Activated gamma-delta T cell treated with anti-CD3 and anti-CD28 coated beads, Interleukin-2, amount 50 U/mL, for 16 hours (primary cell): ENCODE data around the gene CFD.
A peak's percentile ranks its signal among the peaks of the same experiment; 100 is the strongest.
"Not testable (repeated sequence)": the region's sequence is repeated elsewhere in the genome, so short reads cannot be mapped to it uniquely, and the experiment has no call there.

Source experiments
- DNase-seq: peaks from one replicate; pipeline ENCODE4 v3.0.0-alpha.2; 2020; ENCODE audit warnings: low read depth

Gene CFD

DNA sequence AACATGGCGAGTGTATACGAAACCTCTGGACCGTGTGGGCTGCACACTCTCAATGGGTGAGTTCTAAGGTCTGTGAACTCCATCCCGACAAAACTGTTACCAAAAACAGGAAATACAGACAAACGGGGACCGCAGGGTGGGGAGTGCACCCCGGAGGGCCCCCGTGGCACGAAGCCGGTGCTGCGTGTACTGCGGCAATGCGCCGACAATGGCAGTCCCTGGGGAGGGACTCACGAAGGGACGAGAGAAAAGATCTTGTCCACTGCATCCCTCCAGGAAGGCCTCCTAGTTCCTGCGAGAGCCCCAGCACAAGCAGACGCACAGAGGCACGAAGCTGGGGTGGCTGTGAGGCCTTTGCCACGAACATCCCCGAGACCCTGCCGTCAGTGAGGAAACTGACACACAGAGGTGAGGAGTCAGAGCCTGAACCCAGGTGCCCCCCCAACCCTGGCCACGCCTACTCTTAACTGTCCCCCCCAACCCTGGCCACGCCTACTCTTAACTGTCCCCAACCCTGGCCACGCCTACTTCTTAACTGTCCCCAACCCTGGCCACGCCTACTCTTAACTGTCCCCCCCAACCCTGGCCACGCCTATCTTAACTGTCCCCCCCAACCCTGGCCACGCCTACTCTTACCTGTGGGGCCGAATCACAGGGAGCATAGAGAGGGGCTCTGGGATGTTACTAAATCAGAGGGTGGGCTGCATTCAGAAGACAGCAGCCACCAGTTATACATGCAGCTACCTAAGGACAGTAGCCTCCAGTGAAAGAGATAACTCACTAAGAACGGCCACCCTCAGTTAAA, 29.3 kb downstream of the CFD start:
- DNase-seq = no peak

DNA sequence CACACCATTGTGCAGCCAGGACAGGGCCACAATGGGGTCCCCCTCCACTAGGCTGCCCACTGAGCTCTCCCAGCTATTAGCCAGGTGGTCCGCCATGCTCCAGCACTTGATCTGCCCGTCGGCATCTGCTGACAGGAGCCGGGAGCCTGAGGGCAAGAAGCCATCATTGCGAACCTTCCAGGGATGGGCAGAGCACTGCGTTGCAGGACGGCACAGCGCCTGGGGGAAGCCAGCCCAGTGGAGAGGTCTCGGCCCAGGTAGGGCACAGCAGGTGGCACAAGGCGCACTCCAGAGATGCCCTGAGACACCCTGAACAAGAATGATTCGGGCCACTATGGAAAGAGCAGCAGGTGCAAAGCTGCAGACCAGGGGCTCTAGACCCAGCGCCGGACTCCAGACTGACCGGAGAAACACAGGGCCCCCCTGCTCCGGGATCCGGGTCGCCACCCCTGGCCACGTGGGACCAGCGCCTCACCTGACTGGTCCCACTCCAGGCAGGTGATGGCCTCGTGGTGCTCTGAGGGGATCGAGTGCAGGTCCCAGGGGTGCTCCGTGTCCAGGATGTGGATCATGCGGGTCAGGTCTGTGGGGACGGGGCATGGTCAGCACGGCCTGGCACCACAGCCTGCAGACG, 30.3 kb downstream of the CFD start:
- DNase-seq = no peak

DNA sequence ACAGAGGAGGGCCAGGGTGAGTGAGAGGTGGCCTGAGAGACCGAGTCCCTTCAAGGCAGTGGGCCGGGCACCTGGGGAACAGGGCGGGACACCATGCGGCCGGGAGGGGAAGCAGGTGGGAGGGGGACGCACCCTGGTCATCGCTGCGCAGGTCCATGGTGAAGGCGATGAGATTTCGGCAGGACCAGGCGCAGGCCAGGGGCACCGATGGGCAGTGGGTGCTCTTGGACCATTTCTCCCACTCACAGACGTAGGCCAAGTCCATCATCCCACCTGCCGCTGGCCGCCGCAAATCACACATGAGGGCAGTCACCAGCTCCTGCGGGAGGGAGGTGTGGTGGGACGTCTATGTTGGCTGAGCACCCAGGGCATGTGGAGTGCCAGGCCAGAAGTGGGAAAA, 31.4 kb downstream of the CFD start:
- DNase-seq = no peak

DNA sequence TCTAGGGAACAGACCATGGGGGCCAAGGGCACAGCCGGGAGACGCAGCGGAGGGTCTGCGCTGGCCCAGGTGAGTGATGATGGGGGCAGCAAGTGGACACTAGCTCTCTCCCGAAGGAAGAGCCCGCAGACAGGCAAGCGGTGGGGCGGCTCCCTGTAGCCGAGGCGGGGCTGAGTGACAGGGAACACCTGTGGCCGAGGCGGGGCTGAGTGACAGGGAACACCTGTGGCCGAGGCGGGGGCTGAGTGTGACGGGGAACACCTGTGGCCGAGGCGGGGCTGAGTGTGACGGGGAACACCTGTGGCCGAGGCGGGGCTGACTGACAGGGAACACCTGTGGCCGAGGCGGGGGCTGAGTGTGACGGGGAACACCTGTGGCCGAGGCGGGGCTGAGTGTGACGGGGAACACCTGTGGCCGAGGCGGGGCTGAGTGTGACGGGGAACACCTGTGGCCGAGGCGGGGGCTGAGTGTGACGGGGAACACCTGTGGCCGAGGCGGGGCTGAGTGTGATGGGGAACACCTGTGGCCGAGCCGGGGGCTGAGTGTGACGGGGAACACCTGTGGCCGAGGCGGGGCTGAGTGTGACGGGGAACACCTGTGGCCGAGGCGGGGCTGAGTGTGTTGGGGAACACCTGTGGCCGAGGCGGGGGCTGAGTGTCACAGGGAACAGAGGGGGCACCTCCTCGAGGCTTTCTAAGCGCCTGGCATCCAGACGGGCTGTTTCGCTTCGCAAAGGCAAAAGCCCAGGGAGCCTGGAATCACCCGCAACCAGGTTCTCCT, 32.1 kb downstream of the CFD start:
- DNase-seq = not testable (repeated sequence)

DNA sequence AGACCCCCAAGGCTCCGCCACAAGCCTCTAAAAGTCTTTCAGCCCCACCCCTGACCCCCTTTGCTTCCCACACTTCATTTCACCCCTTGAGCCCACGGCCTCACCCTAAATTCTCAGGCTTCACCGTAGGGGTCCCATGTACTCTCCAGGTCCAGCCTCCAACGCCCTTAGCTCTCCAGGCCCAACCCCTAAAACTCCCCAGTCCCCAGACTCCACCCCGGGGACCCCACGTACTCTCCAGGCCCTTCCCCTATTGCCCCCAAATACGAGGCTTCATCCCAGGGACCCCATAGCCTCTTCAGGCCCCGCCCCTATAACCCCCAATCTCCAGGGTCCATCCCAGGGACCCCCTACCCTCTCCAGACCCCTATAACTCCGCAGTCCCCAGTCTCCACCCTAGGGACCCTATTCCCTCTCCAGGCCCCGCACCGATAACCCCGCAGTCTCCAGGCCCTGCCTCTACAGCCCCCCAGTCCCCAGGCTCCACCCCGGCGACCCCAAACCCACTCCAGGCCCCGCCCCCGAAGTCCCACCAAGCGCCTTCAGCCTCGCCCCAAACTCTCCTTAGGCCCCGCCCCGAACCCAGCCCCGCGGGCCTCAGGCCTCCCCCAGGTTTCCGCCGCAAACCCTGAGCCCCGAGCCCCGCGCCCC, 32.9 kb downstream of the CFD start:
- no peak for DNase-seq

DNA sequence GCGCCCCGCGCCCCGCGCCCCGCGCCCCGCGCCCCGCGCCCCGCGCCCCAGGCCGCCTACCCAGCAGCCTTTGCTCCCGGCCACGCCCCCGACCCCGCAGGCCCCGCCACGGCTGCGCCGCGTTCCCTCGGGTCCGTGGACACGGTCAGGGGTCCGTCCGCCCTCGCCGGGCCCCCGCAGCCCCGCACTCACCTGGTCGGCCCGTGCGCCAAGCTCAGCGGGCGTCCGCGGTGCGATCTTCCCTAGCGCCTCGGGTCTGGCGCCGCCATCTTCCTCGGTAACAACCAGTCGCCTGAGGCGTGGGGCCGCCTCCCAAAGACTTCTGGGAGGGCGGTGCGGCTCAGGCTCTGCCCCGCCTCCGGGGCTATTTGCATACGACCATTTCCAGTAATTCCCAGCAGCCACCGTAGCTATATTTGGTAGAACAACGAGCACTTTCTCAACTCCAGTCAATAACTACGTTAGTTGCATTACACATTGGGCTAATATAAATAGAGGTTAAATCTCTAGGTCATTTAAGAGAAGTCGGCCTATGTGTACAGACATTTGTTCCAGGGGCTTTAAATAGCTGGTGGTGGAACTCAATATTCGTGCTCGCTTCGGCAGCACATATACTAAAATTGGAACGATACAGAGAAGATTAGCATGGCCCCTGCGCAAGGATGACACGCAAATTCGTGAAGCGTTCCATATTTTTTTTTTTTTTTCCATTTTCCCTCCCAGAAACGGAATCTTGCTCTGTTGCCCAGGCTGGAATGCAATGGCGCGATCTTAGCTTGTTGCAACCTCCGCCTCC, 33.6 kb downstream of the CFD start, which contains the start of the genes MED16 and RNU6-9:
TSS of gene MED16 (minus strand) at position 294 of the 796 bp plus-strand sequence. CDS start 2,056 bp downstream, outside the sequence.
TSS of gene RNU6-9 (plus strand) at position 591 of the 796 bp plus-strand sequence.
- peak; percentile 81 for DNase-seq

DNA sequence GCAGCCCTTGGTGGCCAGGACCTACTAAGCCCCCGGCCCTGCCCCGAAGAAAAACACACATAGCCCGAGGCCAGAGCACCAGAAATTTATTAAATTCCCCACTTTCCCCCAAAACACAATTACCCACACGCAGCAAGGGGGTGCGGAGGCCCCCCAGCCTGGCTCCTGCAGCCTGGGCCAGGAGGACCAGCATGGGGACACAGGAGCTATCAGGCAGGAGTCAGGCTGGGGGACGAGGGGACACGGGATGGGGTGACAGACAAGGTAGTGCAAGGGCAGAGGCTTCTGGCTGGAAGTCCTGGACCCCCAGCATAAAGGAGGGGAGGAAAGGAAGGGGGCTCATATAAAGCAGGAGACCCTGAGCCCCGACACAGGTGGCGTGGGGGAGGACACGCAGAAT, 37.0 kb downstream of the CFD start:
- no peak for DNase-seq

DNA sequence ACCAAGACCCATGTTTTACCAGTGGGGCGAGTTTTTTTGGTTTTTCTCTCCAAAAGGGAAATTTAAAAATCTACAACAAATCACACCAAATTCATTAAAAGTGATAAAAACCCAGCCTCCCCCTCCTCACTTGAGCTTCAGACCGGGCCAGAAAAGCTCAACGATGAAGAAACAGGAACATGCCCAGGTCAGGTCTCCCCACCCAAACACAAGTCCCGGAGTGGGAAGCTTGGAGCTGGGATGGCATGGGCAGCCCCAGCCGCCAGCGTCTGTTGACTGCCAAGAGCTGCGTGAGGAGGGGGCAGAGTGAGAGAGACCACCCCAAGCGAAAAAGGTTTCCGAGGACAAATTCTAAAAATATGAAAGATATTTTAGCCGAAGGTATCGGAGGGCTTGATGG, 37.5 kb downstream of the CFD start:
- no peak for DNase-seq

DNA sequence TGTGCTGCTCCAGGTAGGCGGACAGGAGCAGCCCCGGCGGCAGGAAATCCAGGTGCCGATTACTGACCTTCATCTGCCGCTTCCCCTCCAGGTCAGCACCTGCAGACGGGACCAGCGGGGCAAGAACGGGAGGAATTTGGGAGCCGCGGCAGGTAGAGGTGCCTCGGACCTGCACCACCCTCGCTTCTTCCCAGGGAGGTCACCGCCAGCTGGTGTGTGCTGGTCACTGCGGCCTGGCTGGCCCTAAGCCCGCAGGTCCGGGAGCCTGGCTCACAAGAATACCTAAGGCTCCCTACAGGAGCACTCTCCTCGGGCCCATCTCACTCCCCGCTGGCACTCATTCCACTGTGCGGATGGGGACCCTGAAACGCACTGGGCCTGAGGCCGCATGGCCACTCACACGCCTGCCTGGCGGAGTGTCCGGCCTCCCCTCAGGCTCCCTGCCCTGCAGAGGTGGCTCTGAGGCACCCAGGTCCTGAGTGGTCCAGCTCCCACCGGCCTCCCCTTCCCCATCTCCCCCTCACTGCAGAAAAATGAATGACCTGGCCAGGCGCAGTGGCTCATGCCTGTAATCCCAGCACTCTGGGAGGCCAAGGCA, 38.1 kb downstream of the CFD start:
- DNase-seq = no peak

DNA sequence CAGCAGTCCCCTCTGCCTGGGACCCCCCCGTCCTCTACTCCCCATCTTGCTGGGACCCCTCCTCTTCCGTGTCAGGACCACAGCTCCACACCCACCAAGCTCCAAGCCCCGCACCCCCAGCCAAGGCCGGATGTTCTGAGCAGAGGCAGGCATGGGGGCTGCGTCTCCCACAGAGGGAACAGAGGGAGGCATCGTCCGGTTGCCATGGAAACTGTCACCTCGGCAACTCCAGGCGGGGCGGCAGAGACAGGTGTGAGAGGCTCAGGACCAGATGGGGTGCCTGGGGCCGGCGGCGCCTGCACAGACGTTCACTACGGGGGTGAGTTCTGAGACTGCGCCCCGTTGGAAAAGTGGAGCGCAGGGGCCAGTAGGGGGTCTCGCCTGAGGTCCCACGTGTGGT, 39.2 kb downstream of the CFD start:
- DNase-seq = no peak

DNA sequence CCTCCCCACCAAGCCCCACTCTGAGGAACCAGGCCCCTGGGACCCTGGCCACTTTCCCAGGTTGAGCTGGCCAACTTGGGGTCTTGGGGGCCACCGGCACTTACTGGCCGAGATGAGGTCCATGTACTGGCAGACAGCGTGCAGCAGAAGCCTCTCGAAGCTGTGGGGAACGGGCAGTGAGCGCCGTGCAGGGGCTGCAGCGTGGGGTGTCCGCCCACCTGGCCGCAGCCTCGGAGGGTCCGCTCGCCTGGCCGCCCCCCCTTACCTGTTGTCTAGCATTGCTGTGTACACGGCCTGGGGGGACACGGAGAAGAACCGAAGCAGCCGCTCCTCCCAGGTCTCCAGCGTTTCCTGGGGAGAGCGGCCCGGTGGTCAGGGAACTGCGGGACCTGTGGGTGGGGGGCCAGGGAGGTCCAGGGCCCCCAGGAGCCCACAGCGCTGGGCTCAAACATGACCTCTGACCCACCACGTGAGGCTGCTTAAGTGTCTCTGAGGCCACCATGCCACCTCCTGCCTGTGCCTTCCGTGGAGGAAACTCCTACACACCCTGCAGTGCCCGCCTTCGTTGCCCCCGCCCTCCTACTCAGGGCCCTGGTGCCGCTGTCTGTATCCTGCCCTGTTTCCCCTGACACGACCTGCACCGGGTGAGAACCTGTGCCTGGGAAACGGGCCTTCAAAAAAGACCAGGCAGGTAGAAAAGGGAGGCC, 40.0 kb downstream of the CFD start:
- DNase-seq = no peak

DNA sequence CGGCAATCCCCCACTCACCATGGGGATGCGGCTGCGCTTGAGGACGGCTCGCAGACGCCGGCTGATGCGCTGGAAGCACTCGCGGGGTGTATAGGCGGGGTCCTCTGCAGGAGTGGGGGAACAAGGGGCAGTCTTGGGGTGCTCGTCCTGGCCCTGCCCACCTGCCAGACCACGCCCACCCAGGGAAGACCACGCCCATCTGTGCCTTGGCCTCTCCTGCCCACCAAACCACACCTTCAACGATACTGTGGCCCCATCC, 40.5 kb downstream of the CFD start:
- no peak for DNase-seq

DNA sequence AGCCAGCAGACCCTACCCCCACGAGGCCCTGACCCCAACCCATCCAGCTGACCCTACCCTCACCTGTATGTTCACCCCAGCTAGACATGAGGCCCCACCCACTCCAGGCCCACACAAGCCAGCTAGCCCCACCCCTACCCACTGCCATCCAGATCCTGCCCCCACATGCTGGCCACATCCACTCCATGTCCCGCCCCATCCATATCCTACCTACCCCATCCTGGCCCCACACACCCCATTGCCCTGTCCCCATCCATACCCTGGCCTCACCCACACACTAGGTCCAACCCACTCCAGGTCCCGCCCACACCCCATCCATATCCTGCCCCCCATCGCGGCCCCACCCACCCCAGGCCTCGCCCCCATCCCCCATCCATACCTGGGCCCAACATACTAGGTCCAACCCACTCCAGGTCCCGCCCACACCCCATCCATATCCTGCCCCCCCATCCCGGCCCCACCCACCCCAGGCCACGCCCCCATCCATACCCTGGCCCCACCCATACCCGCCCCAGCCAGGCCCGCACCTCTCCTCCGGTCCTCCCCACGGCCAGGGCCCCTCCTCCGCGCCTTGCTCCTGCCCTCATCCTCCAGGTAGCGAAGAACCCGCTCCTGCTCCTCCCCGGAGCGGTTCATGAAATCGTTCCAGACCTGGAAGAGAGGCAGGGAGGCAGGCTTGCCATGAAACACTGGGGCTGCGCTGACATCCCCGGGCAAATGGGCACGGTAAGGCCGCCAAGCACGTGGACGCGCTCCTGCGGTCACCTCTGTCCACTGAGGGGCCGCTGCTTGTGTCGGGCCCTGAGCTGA, 41.0 kb downstream of the CFD start:
- DNase-seq = no peak

DNA sequence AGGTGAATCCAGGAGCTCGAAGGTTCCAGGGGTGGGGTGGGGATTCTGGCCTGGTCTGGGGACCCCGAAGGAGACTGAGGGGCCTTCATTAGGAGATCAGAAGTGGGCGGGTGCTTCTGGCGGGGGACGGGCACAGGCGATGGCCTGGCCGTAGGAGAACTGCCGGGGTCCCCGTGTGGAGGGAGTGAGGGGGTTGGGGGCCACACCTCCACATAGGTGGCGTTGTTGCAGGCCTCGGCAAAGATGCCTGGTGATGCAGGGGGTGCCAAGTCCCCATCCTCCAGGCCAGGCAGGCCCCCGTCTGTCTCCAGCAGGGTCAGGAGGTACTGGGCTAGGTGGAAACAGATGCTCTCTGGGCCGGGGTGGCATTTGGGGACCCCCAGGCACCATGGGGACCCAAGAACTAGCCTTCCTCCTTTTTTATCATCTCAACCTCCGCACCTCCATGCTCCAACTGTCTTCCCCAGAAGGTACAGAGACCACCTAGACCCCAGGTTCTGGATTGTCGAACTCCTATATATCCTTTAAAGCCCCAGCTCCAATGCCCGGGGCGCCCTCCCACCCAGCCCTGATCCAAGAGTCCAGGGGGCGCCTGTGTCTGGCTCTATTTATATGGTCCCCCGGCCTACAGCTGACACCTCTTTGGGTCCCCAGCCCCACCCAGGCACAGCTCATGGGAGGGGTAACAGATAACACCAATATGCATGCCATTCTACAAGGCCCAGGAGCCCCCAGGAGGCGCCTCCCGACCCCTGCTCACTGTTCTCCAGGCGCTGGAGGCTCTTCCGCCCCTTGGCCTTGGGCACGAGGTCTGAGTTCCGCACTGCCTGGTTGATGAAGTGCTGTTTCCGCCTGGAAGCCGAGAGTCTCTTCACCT, 42.0 kb downstream of the CFD start:
- DNase-seq = no peak

DNA sequence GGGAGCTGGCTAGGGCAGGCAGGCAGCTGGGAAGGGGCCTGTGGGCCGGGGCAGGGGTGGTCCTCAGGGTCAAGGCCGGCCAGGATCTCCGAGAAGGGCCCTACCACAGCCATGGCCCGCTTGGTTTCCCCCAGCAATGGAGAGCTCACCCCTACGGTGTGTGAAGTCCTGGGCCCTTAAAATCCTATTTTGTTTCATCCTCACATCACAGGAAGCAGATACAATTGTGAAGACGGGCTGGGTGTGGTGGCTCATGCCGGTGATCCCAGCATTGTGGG, 42.6 kb downstream of the CFD start:
- no peak for DNase-seq

DNA sequence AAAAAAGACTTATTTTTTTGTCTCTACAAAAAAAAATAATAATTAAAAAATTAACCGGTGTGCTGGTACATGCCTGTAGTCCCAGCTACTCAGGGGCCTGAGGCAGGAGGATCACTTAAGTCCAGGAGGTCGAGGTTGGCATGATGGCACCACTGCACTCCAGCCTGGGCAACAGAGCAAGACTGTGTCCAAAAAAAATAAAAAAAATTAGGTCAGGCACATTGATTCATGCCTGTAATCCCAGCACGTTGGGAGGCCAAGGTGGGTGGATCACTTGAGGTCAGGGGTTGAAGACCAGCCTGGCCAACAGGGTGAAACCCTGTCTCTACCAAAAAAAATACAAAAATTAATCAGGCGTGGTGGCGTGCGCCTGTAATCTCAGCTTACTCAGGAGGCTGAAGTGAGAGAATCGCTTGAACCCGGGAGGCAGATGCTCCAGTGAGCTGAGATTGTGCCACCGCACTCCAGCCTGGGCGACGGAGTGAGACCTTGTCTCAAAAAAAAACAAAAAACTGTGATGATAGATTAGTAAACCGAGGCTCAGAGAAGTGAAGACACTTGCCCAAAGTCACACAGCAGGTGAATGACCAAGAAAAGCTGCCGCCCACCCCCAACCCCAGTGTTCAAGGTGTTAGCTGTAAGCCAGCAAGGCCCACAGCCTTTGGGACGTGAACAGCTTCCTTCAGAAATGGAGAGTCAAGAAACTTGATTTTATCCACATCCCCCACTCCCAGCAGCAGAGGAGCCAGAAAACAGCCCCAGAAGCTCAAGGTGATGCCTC, 43.2 kb downstream of the CFD start:
- DNase-seq = no peak

DNA sequence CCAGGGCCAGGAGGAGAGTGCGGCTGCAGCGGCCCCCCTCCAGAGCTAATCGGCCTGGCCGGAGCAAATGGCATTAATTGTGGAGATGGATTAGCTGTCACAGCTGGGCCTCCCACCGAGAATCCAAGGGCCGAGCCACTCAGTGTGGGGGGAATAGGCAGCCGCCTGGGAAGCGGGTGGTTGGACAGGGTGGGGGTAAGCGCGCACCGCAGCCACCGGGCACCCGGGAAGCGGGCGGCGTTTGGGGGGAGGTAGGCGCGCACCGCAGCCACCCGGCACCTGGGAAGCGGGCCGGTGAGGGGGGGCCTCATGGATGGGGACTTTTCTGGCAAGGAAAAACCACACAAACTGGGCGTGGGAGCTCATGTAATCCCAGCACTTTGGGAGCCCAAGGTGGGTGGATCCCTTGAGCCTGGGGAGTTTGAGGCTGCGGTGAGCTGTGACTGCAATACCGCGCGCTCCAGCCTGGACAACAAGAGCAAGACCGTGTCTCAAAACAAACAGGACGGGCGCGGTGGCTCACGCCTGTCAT, 43.9 kb downstream of the CFD start:
- DNase-seq = no peak

DNA sequence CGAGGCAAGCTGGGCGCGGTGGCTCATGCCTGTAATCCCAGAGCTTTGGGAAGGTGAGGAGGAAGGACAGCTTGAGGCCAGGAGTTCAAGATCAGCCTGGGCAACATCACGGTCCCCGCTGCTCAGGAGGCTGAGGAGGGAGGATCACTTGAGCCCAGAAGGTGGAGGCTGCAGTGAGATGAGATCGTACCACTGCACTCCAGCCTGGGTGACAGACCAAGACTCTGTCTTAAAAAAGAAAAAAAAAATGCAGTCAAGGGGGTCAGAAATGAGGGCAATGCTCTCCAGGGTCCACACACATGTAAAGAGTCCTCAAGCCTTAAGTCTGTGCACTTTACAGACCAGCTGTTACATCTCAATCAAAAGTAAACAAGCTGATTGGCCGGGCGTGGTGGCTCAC, 45.1 kb downstream of the CFD start:
- DNase-seq = no peak
